Mesendoderm (in vitro differentiated cells): ENCODE measurements around the gene C11orf98.

ENCODE experiments used
- DNase-seq: peaks from one replicate; pipeline ENCODE4 v3.0.0; 2013
- H2AK5ac ChIP-seq: 2 replicates; pipeline ENCODE4 v1.6.1; 2013; ENCODE audit warnings: low read length, inconsistent platforms
- H2BK120ac ChIP-seq: 2 replicates; pipeline ENCODE4 v1.6.1; 2013; ENCODE audit warnings: low read depth, mild to moderate bottlenecking, low read length, moderate library complexity, mixed read lengths
- H2BK15ac ChIP-seq: replicated peaks from 2 replicates; pipeline ENCODE4 v1.6.1; 2013; ENCODE audit warnings: low read depth, mild to moderate bottlenecking, moderate library complexity
- H2BK5ac ChIP-seq: 2 replicates; pipeline ENCODE4 v1.6.1; 2013; ENCODE audit warnings: low read length, inconsistent platforms
- H3K18ac ChIP-seq: 2 replicates; pipeline ENCODE4 v1.6.1; 2013; ENCODE audit warnings: mild to moderate bottlenecking, low read length, mixed read lengths
- H3K23ac ChIP-seq: one replicate; pipeline ENCODE4 v1.6.1; 2013; ENCODE audit warnings: low read length
- H3K27ac ChIP-seq: 2 replicates; pipeline ENCODE4 v1.5.1; 2013; ENCODE audit warnings: low read depth, mild to moderate bottlenecking, inconsistent platforms, low read length, moderate library complexity
- H3K27me3 ChIP-seq: 2 replicates; pipeline ENCODE4 v1.6.1; 2013; ENCODE audit warnings: low read length, control low read depth, mild to moderate bottlenecking, inconsistent platforms; ENCODE audit not compliant: insufficient read depth, poor library complexity
- H3K36me3 ChIP-seq: 2 replicates; pipeline ENCODE4 v1.6.1; 2013; ENCODE audit warnings: low read length, inconsistent platforms; ENCODE audit not compliant: control insufficient read depth, insufficient read depth
- H3K4ac ChIP-seq: one replicate; pipeline ENCODE4 v1.6.1; 2013; ENCODE audit warnings: low read depth, mild to moderate bottlenecking, low read length, moderate library complexity
- H3K4me1 ChIP-seq: 2 replicates; pipeline ENCODE4 v1.6.1; 2013; ENCODE audit warnings: low read depth, low read length, inconsistent platforms; ENCODE audit not compliant: control insufficient read depth
- H3K4me2 ChIP-seq: 2 replicates; pipeline ENCODE4 v1.6.1; 2013; ENCODE audit warnings: low read length
- H3K4me3 ChIP-seq: 2 replicates; pipeline ENCODE4 v1.5.1; 2013; ENCODE audit warnings: mild to moderate bottlenecking, low read length
- H3K56ac ChIP-seq: one replicate; pipeline ENCODE4 v1.6.1; 2013; ENCODE audit warnings: low read length
- H3K79me1 ChIP-seq: 2 replicates; pipeline ENCODE4 v1.6.1; 2013; ENCODE audit warnings: low read length, inconsistent platforms
- H3K79me2 ChIP-seq: 2 replicates; pipeline ENCODE4 v1.6.1; 2013; ENCODE audit warnings: mild to moderate bottlenecking, low read length; ENCODE audit not compliant: control insufficient read depth, insufficient read depth
- H3K9ac ChIP-seq: 2 replicates; pipeline ENCODE4 v1.6.1; 2013; ENCODE audit warnings: low read length, inconsistent platforms
- H4K5ac ChIP-seq: one replicate; pipeline ENCODE4 v1.6.1; 2013; ENCODE audit warnings: low read length
- H4K8ac ChIP-seq: one replicate; pipeline ENCODE4 v1.6.1; 2013; ENCODE audit warnings: low read depth, mild to moderate bottlenecking, control low read depth, low read length, moderate library complexity
- WGBS: extraction: QIAGEN DNeasy Blood & Tissue Kit; methylation state at CpG from one replicate; pipeline ENCODE4 v1.1.7; 2013; ENCODE audit warnings: low lambda C conversion rate, missing lambda C conversion rate; ENCODE audit not compliant: insufficient coverage; ENCODE audit errors: extremely low coverage; 5-methylcytosine and 5-hydroxymethylcytosine counted together

Gene C11orf98

GRCh38 chr11:62648967-62649364 lies 16.0 kb downstream of the C11orf98 start:
- no peak overlapping the region for H4K5ac ChIP-seq
- no peak overlapping the region for H2BK5ac ChIP-seq
- WGBS: no CpG with 5 or more reads among the region's 11 CpGs
- no peak overlapping the region for H3K27ac ChIP-seq
- no peak overlapping the region for H2BK120ac ChIP-seq
- no peak overlapping the region for H4K8ac ChIP-seq
- peaks cover 8% of the 10 kb centered on the region for H3K36me3 ChIP-seq
- no peak for DNase-seq
- peaks cover 31% of the 10 kb centered on the region for H3K79me2 ChIP-seq
- H2AK5ac ChIP-seq: no peak overlapping the region
- H3K4me2 ChIP-seq: no peak overlapping the region
- H3K79me1 ChIP-seq: peaks cover 25% of the 10 kb centered on the region
- H3K18ac ChIP-seq: no peak overlapping the region
- no peak overlapping the region for H2BK15ac ChIP-seq
- H3K4me1 ChIP-seq: peaks cover 2% of the 10 kb centered on the region
- no peak overlapping the region for H3K4me3 ChIP-seq
- no peak overlapping the region for H3K4ac ChIP-seq
- H3K9ac ChIP-seq: no peak overlapping the region
- H3K27me3 ChIP-seq: peaks cover 3% of the 10 kb centered on the region
- H3K23ac ChIP-seq: no peak overlapping the region
- no peak overlapping the region for H3K56ac ChIP-seq

- no peak overlapping the region for H3K56ac ChIP-seq
- no peak overlapping the region for H2BK15ac ChIP-seq
- H3K23ac ChIP-seq: no peak overlapping the region
- H3K27ac ChIP-seq: no peak overlapping the region
- peaks cover 31% of the 10 kb centered on the region for H3K79me2 ChIP-seq
- no peak overlapping the region for H2AK5ac ChIP-seq
- H4K8ac ChIP-seq: no peak overlapping the region
- peaks cover 2% of the 10 kb centered on the region for H3K4me1 ChIP-seq
- no CpG with 5 or more reads among the region's 24 CpGs for WGBS
- no peak overlapping the region for H3K4ac ChIP-seq
- no peak overlapping the region for H2BK120ac ChIP-seq
- peaks cover 25% of the 10 kb centered on the region for H3K79me1 ChIP-seq
- DNase-seq: no peak
- H3K36me3 ChIP-seq: peaks cover 8% of the 10 kb centered on the region
- H3K27me3 ChIP-seq: peaks cover 3% of the 10 kb centered on the region
- H3K9ac ChIP-seq: no peak overlapping the region
- no peak overlapping the region for H3K18ac ChIP-seq
- no peak overlapping the region for H2BK5ac ChIP-seq
- no peak overlapping the region for H3K4me2 ChIP-seq
- H4K5ac ChIP-seq: no peak overlapping the region
- H3K4me3 ChIP-seq: no peak overlapping the region
These were observed 16.6 kb downstream of the C11orf98 start for GRCh38 chr11:62648185-62648966.

GRCh38 chr11:62647609-62648005 lies 17.4 kb downstream of the C11orf98 start:
- WGBS: no CpG with 5 or more reads among the region's 6 CpGs
- Histone ChIP-seq H3K4me3 (no peak overlapping the region), H3K56ac (peak overlapping the region; percentile 56)

GRCh38 chr11:62646825-62647608 lies 18.0 kb downstream of the C11orf98 start:
- no peak for DNase-seq
- H4K5ac ChIP-seq: no peak overlapping the region
- H3K4ac ChIP-seq: no peak overlapping the region
- no peak overlapping the region for H2AK5ac ChIP-seq
- peak overlapping the region; percentile 56 for H3K56ac ChIP-seq
- WGBS: no CpG with 5 or more reads among the region's 32 CpGs
- H2BK120ac ChIP-seq: no peak overlapping the region
- H3K4me1 ChIP-seq: no peaks in the 10 kb centered on the region
- peak overlapping the region; percentile 4 for H3K9ac ChIP-seq
- no peak overlapping the region for H3K27ac ChIP-seq
- peaks cover 28% of the 10 kb centered on the region for H3K79me2 ChIP-seq
- no peak overlapping the region for H2BK5ac ChIP-seq
- no peak overlapping the region for H3K18ac ChIP-seq
- no peaks in the 10 kb centered on the region for H3K27me3 ChIP-seq
- H4K8ac ChIP-seq: no peak overlapping the region
- H3K4me2 ChIP-seq: no peak overlapping the region
- peaks cover 21% of the 10 kb centered on the region for H3K79me1 ChIP-seq
- H3K4me3 ChIP-seq: no peak overlapping the region
- H2BK15ac ChIP-seq: no peak overlapping the region
- H3K36me3 ChIP-seq: peaks cover 10% of the 10 kb centered on the region
- H3K23ac ChIP-seq: no peak overlapping the region

More at GRCh38 chr11:62647609-62648005, 17.4 kb downstream of the C11orf98 start:
- Histone ChIP-seq H3K36me3 (peaks cover 10% of the 10 kb centered on the region), H2BK5ac (no peak overlapping the region), H3K9ac (no peak overlapping the region), H2BK120ac (no peak overlapping the region), H3K4me1 (peaks cover 2% of the 10 kb centered on the region), H2AK5ac (no peak overlapping the region), H3K27ac (no peak overlapping the region), H3K27me3 (peaks cover 3% of the 10 kb centered on the region), H3K4me2 (no peak overlapping the region), H2BK15ac (no peak overlapping the region), H3K18ac (no peak overlapping the region), H3K79me2 (peaks cover 30% of the 10 kb centered on the region), H3K23ac (no peak overlapping the region), H3K79me1 (peaks cover 25% of the 10 kb centered on the region), H4K5ac (no peak overlapping the region), H4K8ac (no peak overlapping the region), H3K4ac (no peak overlapping the region)
- no peak for DNase-seq

- no peaks in the 10 kb centered on the region for H3K27me3 ChIP-seq
- DNase-seq: peak; percentile 99
- no peaks in the 10 kb centered on the region for H3K4me1 ChIP-seq
- peaks cover 25% of the 10 kb centered on the region for H3K79me2 ChIP-seq
- H3K23ac ChIP-seq: peak within 1 kb of the TSS; percentile 48
- H3K79me1 ChIP-seq: peaks cover 19% of the 10 kb centered on the region
- H3K27ac ChIP-seq: peak within 1 kb of the TSS; percentile 90
- H2BK5ac ChIP-seq: peak within 1 kb of the TSS; percentile 67
- H3K9ac ChIP-seq: peak within 1 kb of the TSS; percentile 99
- peak within 1 kb of the TSS; percentile 87 for H2AK5ac ChIP-seq
- H3K4me3 ChIP-seq: peak within 1 kb of the TSS; percentile 96
- peak within 1 kb of the TSS; percentile 94 for H4K8ac ChIP-seq
- peak within 1 kb of the TSS; percentile 99 for H3K4ac ChIP-seq
- peaks cover 10% of the 10 kb centered on the region for H3K36me3 ChIP-seq
- peak within 1 kb of the TSS; percentile 0 for H2BK120ac ChIP-seq
- no peak within 1 kb of the TSS for H2BK15ac ChIP-seq
- peak within 1 kb of the TSS; percentile 99 for H3K18ac ChIP-seq
- H4K5ac ChIP-seq: peak within 1 kb of the TSS; percentile 71
- WGBS: no CpG with 5 or more reads among the region's 73 CpGs
- peak within 1 kb of the TSS; percentile 99 for H3K4me2 ChIP-seq
- H3K56ac ChIP-seq: peak within 1 kb of the TSS; percentile 98
These were observed 18.8 kb downstream of the C11orf98 start, which contains the start of gene GANAB for GRCh38 chr11:62645946-62646824. TSS of gene GANAB (minus strand) at chr11:62646613. CDS start at chr11:62646599, 14 bp downstream.
